ENCODE measurements around the gene ZNF750.

DNA sequence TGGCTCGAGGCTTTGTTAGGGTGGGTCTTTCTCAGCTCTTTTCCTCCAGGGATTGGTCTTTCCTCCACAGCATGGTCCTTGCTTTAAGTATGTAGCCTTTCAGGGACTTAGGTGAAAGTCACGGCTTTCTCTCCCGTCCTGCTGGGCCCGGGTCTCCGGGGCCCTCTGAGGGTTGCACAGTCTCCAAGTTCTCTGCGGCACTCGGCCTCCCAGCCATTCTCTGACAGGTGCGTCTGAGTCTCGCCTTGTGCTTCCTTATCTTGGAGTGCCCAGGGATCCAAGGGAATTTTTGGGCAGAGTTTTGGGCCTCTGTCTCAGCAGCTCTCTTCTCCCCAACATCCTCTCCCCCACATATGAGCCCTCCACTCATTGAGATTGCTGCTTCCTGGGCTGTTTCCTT is 36.6 kb downstream of the ZNF750 start:
- no peak for TF ChIP-seq TCF7L2 (IDR thresholded peaks at IDR 0.05; ENCODE audit: low read depth, low read length)
- TF ChIP-seq, protein P1, sequence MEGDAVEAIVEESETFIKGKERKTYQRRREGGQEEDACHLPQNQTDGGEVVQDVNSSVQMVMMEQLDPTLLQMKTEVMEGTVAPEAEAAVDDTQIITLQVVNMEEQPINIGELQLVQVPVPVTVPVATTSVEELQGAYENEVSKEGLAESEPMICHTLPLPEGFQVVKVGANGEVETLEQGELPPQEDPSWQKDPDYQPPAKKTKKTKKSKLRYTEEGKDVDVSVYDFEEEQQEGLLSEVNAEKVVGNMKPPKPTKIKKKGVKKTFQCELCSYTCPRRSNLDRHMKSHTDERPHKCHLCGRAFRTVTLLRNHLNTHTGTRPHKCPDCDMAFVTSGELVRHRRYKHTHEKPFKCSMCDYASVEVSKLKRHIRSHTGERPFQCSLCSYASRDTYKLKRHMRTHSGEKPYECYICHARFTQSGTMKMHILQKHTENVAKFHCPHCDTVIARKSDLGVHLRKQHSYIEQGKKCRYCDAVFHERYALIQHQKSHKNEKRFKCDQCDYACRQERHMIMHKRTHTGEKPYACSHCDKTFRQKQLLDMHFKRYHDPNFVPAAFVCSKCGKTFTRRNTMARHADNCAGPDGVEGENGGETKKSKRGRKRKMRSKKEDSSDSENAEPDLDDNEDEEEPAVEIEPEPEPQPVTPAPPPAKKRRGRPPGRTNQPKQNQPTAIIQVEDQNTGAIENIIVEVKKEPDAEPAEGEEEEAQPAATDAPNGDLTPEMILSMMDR (IDR thresholded peaks at IDR 0.05), result no peak
- TF ChIP-seq, protein P2, sequence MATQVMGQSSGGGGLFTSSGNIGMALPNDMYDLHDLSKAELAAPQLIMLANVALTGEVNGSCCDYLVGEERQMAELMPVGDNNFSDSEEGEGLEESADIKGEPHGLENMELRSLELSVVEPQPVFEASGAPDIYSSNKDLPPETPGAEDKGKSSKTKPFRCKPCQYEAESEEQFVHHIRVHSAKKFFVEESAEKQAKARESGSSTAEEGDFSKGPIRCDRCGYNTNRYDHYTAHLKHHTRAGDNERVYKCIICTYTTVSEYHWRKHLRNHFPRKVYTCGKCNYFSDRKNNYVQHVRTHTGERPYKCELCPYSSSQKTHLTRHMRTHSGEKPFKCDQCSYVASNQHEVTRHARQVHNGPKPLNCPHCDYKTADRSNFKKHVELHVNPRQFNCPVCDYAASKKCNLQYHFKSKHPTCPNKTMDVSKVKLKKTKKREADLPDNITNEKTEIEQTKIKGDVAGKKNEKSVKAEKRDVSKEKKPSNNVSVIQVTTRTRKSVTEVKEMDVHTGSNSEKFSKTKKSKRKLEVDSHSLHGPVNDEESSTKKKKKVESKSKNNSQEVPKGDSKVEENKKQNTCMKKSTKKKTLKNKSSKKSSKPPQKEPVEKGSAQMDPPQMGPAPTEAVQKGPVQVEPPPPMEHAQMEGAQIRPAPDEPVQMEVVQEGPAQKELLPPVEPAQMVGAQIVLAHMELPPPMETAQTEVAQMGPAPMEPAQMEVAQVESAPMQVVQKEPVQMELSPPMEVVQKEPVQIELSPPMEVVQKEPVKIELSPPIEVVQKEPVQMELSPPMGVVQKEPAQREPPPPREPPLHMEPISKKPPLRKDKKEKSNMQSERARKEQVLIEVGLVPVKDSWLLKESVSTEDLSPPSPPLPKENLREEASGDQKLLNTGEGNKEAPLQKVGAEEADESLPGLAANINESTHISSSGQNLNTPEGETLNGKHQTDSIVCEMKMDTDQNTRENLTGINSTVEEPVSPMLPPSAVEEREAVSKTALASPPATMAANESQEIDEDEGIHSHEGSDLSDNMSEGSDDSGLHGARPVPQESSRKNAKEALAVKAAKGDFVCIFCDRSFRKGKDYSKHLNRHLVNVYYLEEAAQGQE (IDR thresholded peaks at IDR 0.05; ENCODE audit: insufficient read depth in 1 of 2, low read depth in 2 of 2, low read length in 1 of 2), result no peak

All from Panc1 (cell line).